Left ventricle myocardium inferior (tissue), 1 donor: ENCODE measurements around the gene FCRL3. TPM values are rescaled to one million over a fixed set of nuclear protein-coding genes. Genes with fewer than 3 reads are reported as not detected.

Source experiments
- DNase-seq: peaks from one replicate; pipeline ENCODE4 v3.0.0-alpha.2; 2020
- H3K27ac ChIP-seq: fragments of 200-600 bp; replicated peaks from 2 replicates; pipeline ENCODE4 v1.8.0; 2021
- H3K27me3 ChIP-seq: fragments of 200-600 bp; 2 replicates; pipeline ENCODE4 v1.8.0; 2021; ENCODE audit warnings: low read depth
- H3K36me3 ChIP-seq: fragments of 200-600 bp; 2 replicates; pipeline ENCODE4 v1.8.0; 2021
- H3K4me1 ChIP-seq: fragments of 200-600 bp; 2 replicates; pipeline ENCODE4 v1.8.0; 2021
- H3K4me3 ChIP-seq: fragments of 200-600 bp; 2 replicates; pipeline ENCODE4 v1.8.0; 2021; ENCODE audit warnings: mild to moderate bottlenecking, moderate library complexity
- H3K9me3 ChIP-seq: fragments of 200-600 bp; replicated peaks from 2 replicates; pipeline ENCODE4 v1.8.0; 2021
- CTCF ChIP-seq: fragments of 200-600 bp; IDR thresholded peaks from 2 replicates; pipeline ENCODE4 v1.8.0; 2021; ENCODE audit warnings: antibody characterized with exemption, mild to moderate bottlenecking, borderline replicate concordance
- intact Hi-C: fragments of 100-400 bp; cut with micrococcal nuclease; formaldehyde crosslinking; loops from one replicate; pipeline ENCODE4 v1.11.0; 2022
- total RNA-seq: library from RNA; stranded (reverse); fragmentation: NEBNext Ultra II Directional; extraction: Animal tissue kit (Norgen Biotek cat#: 25700); gene quantifications from one replicate; pipeline ENCODE4 v1.2.1, GENCODE V29; 2021
- donor health status: DM: no; HTN: yes; CAD: no; lungs with severe emphysema.

The FCRL3 gene
- total RNA-seq, 1 donor from 2014 or later, result 0.08 TPM

GRCh38 chr1:157711802-157712201, 11.2 kb upstream of the FCRL3 start:
- peaks cover 6% of the 10 kb centered on the region for H3K9me3 ChIP-seq
- H3K36me3 ChIP-seq, result no peaks in the 10 kb centered on the region

GRCh38 chr1:157704878-157705277, 4.3 kb upstream of the FCRL3 start:
- H3K27ac ChIP-seq, result no peak overlapping the region
- no peaks in the 10 kb centered on the region for H3K4me1 ChIP-seq
- intact Hi-C loops, result no loop called here
- H3K36me3 ChIP-seq, result no peaks in the 10 kb centered on the region
- peaks cover 8% of the 10 kb centered on the region for H3K27me3 ChIP-seq
- H3K4me3 ChIP-seq, result no peak overlapping the region
- no peak for TF ChIP-seq CTCF
- no peak for DNase-seq
- H3K9me3 ChIP-seq, result peaks cover 6% of the 10 kb centered on the region

More at GRCh38 chr1:157711802-157712201, 11.2 kb upstream of the FCRL3 start:
- H3K4me3 ChIP-seq, result no peak overlapping the region
- no peak overlapping the region for H3K27ac ChIP-seq
- intact Hi-C loops, result no loop called here
- no peaks in the 10 kb centered on the region for H3K4me1 ChIP-seq
- TF ChIP-seq CTCF, result no peak
- H3K27me3 ChIP-seq, result no peaks in the 10 kb centered on the region
- no peak for DNase-seq

- Histone ChIP-seq H3K4me1 (no peaks in the 10 kb centered on the region), H3K27ac (no peak overlapping the region), H3K27me3 (peaks cover 11% of the 10 kb centered on the region), H3K9me3 (peaks cover 6% of the 10 kb centered on the region), H3K36me3 (no peaks in the 10 kb centered on the region), H3K4me3 (no peak overlapping the region)
- intact Hi-C loops, result no loop called here
- TF ChIP-seq CTCF, result no peak
- no peak for DNase-seq
Measured at GRCh38 chr1:157703981-157704380, 3.4 kb upstream of the FCRL3 start.

GRCh38 chr1:157702308-157702825, 1.8 kb upstream of the FCRL3 start:
- Histone ChIP-seq H3K27ac (no peak overlapping the region), H3K9me3 (peaks cover 6% of the 10 kb centered on the region), H3K4me3 (no peak overlapping the region), H3K27me3 (peaks cover 18% of the 10 kb centered on the region), H3K36me3 (no peaks in the 10 kb centered on the region), H3K4me1 (no peaks in the 10 kb centered on the region)
- DNase-seq, result no peak
- intact Hi-C loops, result no loop called here
- TF ChIP-seq CTCF, result no peak

GRCh38 chr1:157700305-157700704, 264 bp downstream of the FCRL3 start:
- no peak overlapping the region for H3K27ac ChIP-seq
- peaks cover 30% of the 10 kb centered on the region for H3K27me3 ChIP-seq
- no peak overlapping the region for H3K4me3 ChIP-seq
- no peaks in the 10 kb centered on the region for H3K9me3 ChIP-seq
- no peaks in the 10 kb centered on the region for H3K36me3 ChIP-seq
- TF ChIP-seq CTCF, result no peak
- no peak for DNase-seq
- H3K4me1 ChIP-seq, result no peaks in the 10 kb centered on the region
- intact Hi-C loops, result no loop called here
